Ishikawa (cell line): Measurements from ENCODE around the gene FEM1B.

Experiments
- CEBPB ChIP-seq: IDR thresholded peaks from 2 replicates; pipeline ENCODE4 v1.6.1; 2012
- CREB1 ChIP-seq: IDR thresholded peaks from 2 replicates; pipeline ENCODE4 v1.6.1; 2012; ENCODE audit warnings: low read depth
- EGR1 ChIP-seq: IDR thresholded peaks from 2 replicates; pipeline ENCODE4 v1.6.1; 2012
- EP300 ChIP-seq: IDR thresholded peaks from 2 replicates; pipeline ENCODE4 v1.6.1; 2012; ENCODE audit warnings: borderline replicate concordance
- FOXM1 ChIP-seq: IDR thresholded peaks from 2 replicates; pipeline ENCODE4 v1.6.1; 2012; ENCODE audit warnings: low read depth, borderline replicate concordance
- MAX ChIP-seq: IDR thresholded peaks from 2 replicates; pipeline ENCODE4 v1.6.1; 2012
- NFIC ChIP-seq: IDR thresholded peaks from 2 replicates; pipeline ENCODE4 v1.6.1; 2012
- RAD21 ChIP-seq: IDR thresholded peaks from 2 replicates; pipeline ENCODE4 v1.6.1; 2012; ENCODE audit warnings: low read depth
- REST ChIP-seq: IDR thresholded peaks from 2 replicates; pipeline ENCODE4 v1.6.1; 2012; ENCODE audit warnings: low read depth, mild to moderate bottlenecking
- TAF1 ChIP-seq: IDR thresholded peaks from 2 replicates; pipeline ENCODE4 v1.6.1; 2012; ENCODE audit warnings: low read depth, mild to moderate bottlenecking
- TCF12 ChIP-seq: IDR thresholded peaks from 2 replicates; pipeline ENCODE4 v1.6.1; 2012; ENCODE audit warnings: low read depth
- TEAD4 ChIP-seq: IDR thresholded peaks from 2 replicates; pipeline ENCODE4 v1.6.1; 2012
- USF1 ChIP-seq: IDR thresholded peaks from 2 replicates; pipeline ENCODE4 v1.6.1; 2012
- YY1 ChIP-seq: IDR thresholded peaks from 2 replicates; pipeline ENCODE4 v1.6.1; 2012; ENCODE audit warnings: low read depth
- ZBTB7A ChIP-seq: IDR thresholded peaks from 2 replicates; pipeline ENCODE4 v1.6.1; 2012; ENCODE audit warnings: low read depth

The FEM1B gene

GRCh38 chr15:68302729-68303128 is 25.2 kb downstream of the FEM1B start:
- TF ChIP-seq NFIC, result no peak
- TF ChIP-seq EGR1, result no peak
- no peak for TF ChIP-seq CEBPB
- TF ChIP-seq YY1, result no peak
- TF ChIP-seq TAF1, result no peak
- TF ChIP-seq FOXM1, result no peak
- TF ChIP-seq TCF12, result no peak
- no peak for TF ChIP-seq REST
- TF ChIP-seq CREB1, result no peak
- no peak for TF ChIP-seq USF1
- no peak for TF ChIP-seq TEAD4

- TF ChIP-seq TAF1 (no peak), YY1 (no peak), ZBTB7A (no peak), EP300 (no peak), EGR1 (no peak), USF1 (no peak), TCF12 (no peak), CEBPB (no peak), FOXM1 (no peak), CREB1 (no peak), REST (no peak)
Observed at GRCh38 chr15:68303134-68303533, 25.6 kb downstream of the FEM1B start.

GRCh38 chr15:68303560-68304436 is 26.3 kb downstream of the FEM1B start:
- TF ChIP-seq EGR1, result no peak
- no peak for TF ChIP-seq RAD21
- TF ChIP-seq USF1, result no peak
- TF ChIP-seq YY1, result no peak

GRCh38 chr15:68304589-68305337 is 27.2 kb downstream of the FEM1B start:
- no peak for TF ChIP-seq FOXM1
- no peak for TF ChIP-seq TEAD4
- no peak for TF ChIP-seq RAD21
- no peak for TF ChIP-seq TCF12
- no peak for TF ChIP-seq NFIC
- TF ChIP-seq ZBTB7A, result no peak
- TF ChIP-seq REST, result no peak
- TF ChIP-seq EP300, result no peak
- TF ChIP-seq USF1, result no peak
- no peak for TF ChIP-seq CEBPB
- TF ChIP-seq TAF1, result no peak
- no peak for TF ChIP-seq MAX
- TF ChIP-seq YY1, result no peak
- no peak for TF ChIP-seq CREB1
- TF ChIP-seq EGR1, result no peak
